ENCODE results near the gene DUSP3.

DNA sequence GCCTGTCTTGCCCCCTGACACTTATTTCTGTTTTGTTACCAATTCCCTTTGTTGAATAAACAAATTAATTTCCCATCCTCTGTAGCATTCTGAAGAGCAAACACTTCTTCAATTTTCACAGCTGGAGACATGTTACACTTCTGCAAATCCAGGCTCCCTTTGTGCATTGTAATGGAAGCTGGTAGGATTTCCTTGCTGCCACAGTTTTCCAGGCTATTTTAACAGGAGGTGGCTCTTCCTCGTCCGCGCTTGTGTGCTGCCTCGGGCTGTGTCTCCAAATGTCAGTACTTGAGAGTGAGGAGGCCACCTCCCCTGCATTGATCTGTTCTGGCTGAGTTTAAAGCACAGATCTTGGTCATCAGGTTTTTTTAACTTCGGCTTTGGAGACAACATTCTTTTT lies 60.2 kb downstream of the DUSP3 start:
- no peak for TF ChIP-seq POLR2A (IDR thresholded peaks at IDR 0.05; ENCODE audit: low read length)
- no peak for TF ChIP-seq GATA1 (IDR thresholded peaks at IDR 0.05; ENCODE audit: low read depth, low read length)

All from erythroblast (primary cell).